Esophagus squamous epithelium (tissue), 5 donors: ENCODE measurements around the gene IGF2BP3. TPM values are rescaled to one million over a fixed set of nuclear protein-coding genes. Genes with fewer than 3 reads are reported as not detected.

Source experiments
- DNase-seq: peaks from one replicate; lab custom pipeline; 2025; lab: John Stamatoyannopoulos, UW
- H3K27ac ChIP-seq, 4 donors: fragments of 200-600 bp; sonication (generic); one replicate each; pipeline ENCODE4 v1.5.1; 2016 to 2019; ENCODE audit warnings: mild to moderate bottlenecking in 1 of 4
- H3K27me3 ChIP-seq, 4 donors: fragments of 200-600 bp; sonication (generic); 1 replicate in 3 of 4; 2 replicates in 1 of 4; pipeline versions ENCODE4 v1.5.1 to v1.6.0; 2017 to 2021; ENCODE audit warnings: antibody characterized with exemption in 1 of 4
- H3K36me3 ChIP-seq, 3 donors: fragments of 200-600 bp; sonication (generic); one replicate each; pipeline ENCODE4 v1.5.1; 2016 to 2019
- H3K4me1 ChIP-seq, 3 donors: fragments of 200-600 bp; sonication (generic); one replicate each; pipeline ENCODE4 v1.5.1; 2017 to 2019
- H3K4me3 ChIP-seq, 4 donors: fragments of 200-600 bp; sonication (generic); 1 replicate in 3 of 4; 2 replicates in 1 of 4; pipeline ENCODE4 v1.5.1; 2016 to 2019; ENCODE audit warnings: mild to moderate bottlenecking in 2 of 4, moderate library complexity in 1 of 4
- H3K9me3 ChIP-seq, 3 donors: fragments of 200-600 bp; sonication (generic); one replicate each; pipeline ENCODE4 v1.5.1; 2016 to 2019
- POLR2A ChIP-seq, 4 donors: fragments of 450-650 bp; IDR thresholded peaks; one replicate each; pipeline ENCODE4 v1.6.1; 2017; ENCODE audit warnings: antibody characterized with exemption in 4 of 4, mild to moderate bottlenecking in 4 of 4, moderate library complexity in 3 of 4
- WGBS, 2 donors: methylation state at CpG; one replicate each; pipeline ENCODE4 v1.1.5; 2018; 5-methylcytosine and 5-hydroxymethylcytosine counted together
- intact Hi-C: fragments of 100-400 bp; cut with DNase I; formaldehyde crosslinking; loops from one replicate; pipeline ENCODE4 v1.15.0; 2022
- total RNA-seq, 4 donors: library from RNA; depleted of rRNA; stranded (reverse); fragments of >200 nt; gene quantifications; one replicate each; pipeline ENCODE4 v1.1.0, GENCODE V29; 2016
- TF ChIP-seq, protein P1 (sequence below), 6 experiments: fragments of 450-650 bp in 4 of 6; fragments of 200-600 bp in 2 of 6; sonication (generic) in 2 of 6; IDR thresholded peaks; one replicate each; pipeline ENCODE4 v1.5.1; 2016 to 2019; ENCODE audit warnings: antibody characterized with exemption in 6 of 6, mild to moderate bottlenecking in 4 of 6, moderate library complexity in 4 of 6
- donor health status: DM: yes; HTN: yes; CAD: no.

IGF2BP3 gene
- total RNA-seq, 4 donors from 2014 or later = 1.3 to 9.3 (median 7.2) TPM

DNA sequence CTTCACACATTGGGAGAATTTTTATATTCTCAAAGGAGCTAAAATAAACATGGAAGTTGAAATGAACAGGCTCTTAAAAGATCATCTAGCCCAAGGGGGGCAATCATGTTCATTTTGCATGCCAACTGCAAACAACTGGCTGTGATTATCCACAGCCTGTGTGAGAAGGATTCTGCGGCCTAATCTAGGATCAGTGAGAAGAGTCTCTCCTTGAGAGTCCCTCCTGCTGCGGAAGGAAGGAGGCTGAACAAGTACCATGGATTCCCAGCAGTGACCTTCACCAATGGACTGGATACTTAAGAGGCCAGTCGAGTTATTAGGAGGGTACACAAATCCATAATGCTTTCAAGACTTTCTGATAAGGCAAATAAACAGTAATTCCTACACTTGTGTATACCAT is 76.7 kb downstream of the IGF2BP3 start:
- Histone ChIP-seq H3K36me3 (no peaks in the 10 kb centered on the region), H3K9me3 (no peaks in the 10 kb centered on the region), H3K4me1 (peaks cover 0 to 62% (median 4%) of the 10 kb centered on the region in 3 donors), H3K4me3 (no peak overlapping the region), H3K27ac (peak overlapping the region in 1 of 4 donors; percentile 49), H3K27me3 (no peaks in the 10 kb centered on the region)
- DNase-seq = no peak
- WGBS, 2 donors = 86 to 89% methylated on average over 3 of the region's 3 CpGs
- no peak for TF ChIP-seq POLR2A (IDR thresholded peaks at IDR 0.05)
- intact Hi-C loops = no loop called here

DNA sequence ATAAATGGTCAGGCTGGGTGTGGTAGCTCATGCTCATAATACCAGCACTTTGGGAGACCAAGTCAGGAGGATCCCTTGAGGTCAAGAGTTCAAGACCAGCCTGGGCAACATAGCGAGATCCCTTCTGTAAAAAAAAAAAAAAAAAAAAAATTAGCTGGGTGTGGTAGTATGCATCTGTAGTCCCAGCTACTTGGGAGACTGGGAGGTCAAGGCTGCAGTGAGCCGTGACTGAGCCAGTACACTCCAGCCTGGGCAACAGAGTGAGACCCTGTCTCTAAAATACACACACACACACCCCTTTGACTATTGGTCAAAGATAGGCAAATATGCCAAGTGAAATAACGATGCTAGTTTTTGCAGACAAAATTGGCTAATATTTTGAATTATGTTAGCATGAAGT is 80.6 kb downstream of the IGF2BP3 start:
- Histone ChIP-seq H3K27ac (no peak overlapping the region), H3K9me3 (no peaks in the 10 kb centered on the region), H3K27me3 (no peaks in the 10 kb centered on the region), H3K4me1 (peaks cover 0 to 37% (median 0%) of the 10 kb centered on the region in 3 donors), H3K36me3 (no peaks in the 10 kb centered on the region), H3K4me3 (no peak overlapping the region)
- intact Hi-C loops = no loop called here
- 87 to 90% methylated on average over 3 of the region's 3 CpGs for WGBS, 2 donors
- TF ChIP-seq, protein P1, sequence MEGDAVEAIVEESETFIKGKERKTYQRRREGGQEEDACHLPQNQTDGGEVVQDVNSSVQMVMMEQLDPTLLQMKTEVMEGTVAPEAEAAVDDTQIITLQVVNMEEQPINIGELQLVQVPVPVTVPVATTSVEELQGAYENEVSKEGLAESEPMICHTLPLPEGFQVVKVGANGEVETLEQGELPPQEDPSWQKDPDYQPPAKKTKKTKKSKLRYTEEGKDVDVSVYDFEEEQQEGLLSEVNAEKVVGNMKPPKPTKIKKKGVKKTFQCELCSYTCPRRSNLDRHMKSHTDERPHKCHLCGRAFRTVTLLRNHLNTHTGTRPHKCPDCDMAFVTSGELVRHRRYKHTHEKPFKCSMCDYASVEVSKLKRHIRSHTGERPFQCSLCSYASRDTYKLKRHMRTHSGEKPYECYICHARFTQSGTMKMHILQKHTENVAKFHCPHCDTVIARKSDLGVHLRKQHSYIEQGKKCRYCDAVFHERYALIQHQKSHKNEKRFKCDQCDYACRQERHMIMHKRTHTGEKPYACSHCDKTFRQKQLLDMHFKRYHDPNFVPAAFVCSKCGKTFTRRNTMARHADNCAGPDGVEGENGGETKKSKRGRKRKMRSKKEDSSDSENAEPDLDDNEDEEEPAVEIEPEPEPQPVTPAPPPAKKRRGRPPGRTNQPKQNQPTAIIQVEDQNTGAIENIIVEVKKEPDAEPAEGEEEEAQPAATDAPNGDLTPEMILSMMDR (IDR thresholded peaks at IDR 0.05) = no peak
- TF ChIP-seq POLR2A (IDR thresholded peaks at IDR 0.05) = no peak
- DNase-seq = no peak

DNA sequence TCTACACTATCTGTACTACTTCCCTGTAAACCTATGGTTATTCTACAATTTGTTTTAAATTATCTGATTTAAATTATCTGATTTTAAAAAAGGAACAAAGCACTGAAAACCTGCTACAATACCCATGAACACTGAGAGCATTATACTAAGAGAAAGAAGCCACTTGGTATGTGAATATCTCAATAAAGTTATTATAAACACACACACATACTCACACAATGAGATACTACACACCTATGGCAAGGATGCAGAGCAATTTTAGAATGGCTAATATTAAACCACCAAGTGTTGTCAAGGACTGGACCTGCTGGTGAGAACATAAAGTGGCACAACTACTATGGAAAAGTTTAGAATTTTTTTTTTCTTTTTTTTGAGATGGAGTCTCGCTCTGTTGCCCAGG is 82.7 kb downstream of the IGF2BP3 start:
- no peak for TF ChIP-seq POLR2A (IDR thresholded peaks at IDR 0.05)
- TF ChIP-seq, protein P1 (IDR thresholded peaks at IDR 0.05) = no peak
- Histone ChIP-seq H3K27me3 (no peaks in the 10 kb centered on the region), H3K9me3 (no peaks in the 10 kb centered on the region), H3K4me1 (peaks cover 0 to 21% (median 0%) of the 10 kb centered on the region in 3 donors), H3K36me3 (no peaks in the 10 kb centered on the region), H3K27ac (no peak overlapping the region), H3K4me3 (no peak overlapping the region)
- DNase-seq = no peak
- intact Hi-C loops = no loop called here
- WGBS, 2 donors = 100% methylated on average over 1 of the region's 1 CpG

GRCh38 chr7:23385140-23385539 is 85.2 kb downstream of the IGF2BP3 start:
- no peak for TF ChIP-seq POLR2A (IDR thresholded peaks at IDR 0.05)
- TF ChIP-seq, protein P1 (IDR thresholded peaks at IDR 0.05) = no peak
- Histone ChIP-seq H3K4me1 (peaks cover 0 to 14% (median 0%) of the 10 kb centered on the region in 3 donors), H3K36me3 (no peaks in the 10 kb centered on the region), H3K27ac (no peak overlapping the region), H3K9me3 (no peaks in the 10 kb centered on the region), H3K4me3 (no peak overlapping the region), H3K27me3 (no peaks in the 10 kb centered on the region)
- WGBS, 2 donors = 95% methylated on average over 1 of the region's 1 CpG
- no peak for DNase-seq
- intact Hi-C loops = no loop called here

DNA sequence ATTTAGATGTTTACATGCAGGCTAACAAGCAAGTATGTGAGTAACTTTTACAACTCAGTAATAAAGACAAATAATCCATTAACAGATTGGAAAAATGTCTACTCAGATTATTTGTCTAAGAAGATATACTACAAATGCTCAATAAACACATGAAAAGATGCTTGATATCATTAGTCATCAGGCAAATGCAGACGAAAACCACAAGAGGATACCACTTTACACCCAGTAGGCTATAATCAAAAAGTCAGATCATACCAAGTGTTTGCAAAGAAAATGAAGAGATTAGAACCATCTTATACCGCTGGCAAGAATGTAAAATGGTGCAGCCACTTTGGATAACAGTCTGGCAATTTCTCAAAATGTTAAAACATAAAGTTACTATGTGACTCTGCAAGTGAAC is 87.1 kb downstream of the IGF2BP3 start:
- intact Hi-C loops = no loop called here
- Histone ChIP-seq H3K27me3 (no peaks in the 10 kb centered on the region), H3K27ac (no peak overlapping the region), H3K36me3 (no peaks in the 10 kb centered on the region), H3K4me3 (no peak overlapping the region), H3K4me1 (peaks cover 0 to 15% (median 0%) of the 10 kb centered on the region in 3 donors), H3K9me3 (no peaks in the 10 kb centered on the region)
- no peak for TF ChIP-seq POLR2A (IDR thresholded peaks at IDR 0.05)
- TF ChIP-seq, protein P1 (IDR thresholded peaks at IDR 0.05) = no peak
- no peak for DNase-seq
- 62 to 78% methylated on average over 2 of the region's 2 CpGs for WGBS, 2 donors

GRCh38 chr7:23380961-23381360 is 89.3 kb downstream of the IGF2BP3 start:
- intact Hi-C loops = no loop called here
- TF ChIP-seq, protein P1 (IDR thresholded peaks at IDR 0.05) = no peak
- no peak for TF ChIP-seq POLR2A (IDR thresholded peaks at IDR 0.05)
- H3K9me3 ChIP-seq = no peaks in the 10 kb centered on the region
- no peak for DNase-seq
- peaks cover 0 to 15% (median 0%) of the 10 kb centered on the region in 3 donors for H3K4me1 ChIP-seq
- H3K27ac ChIP-seq = peak overlapping the region in 3 of 4 donors; percentile 31 to 82 (median 72)
- no peak overlapping the region for H3K4me3 ChIP-seq
- H3K27me3 ChIP-seq = no peaks in the 10 kb centered on the region
- WGBS, 2 donors = 65 to 81% methylated on average over 3 of the region's 3 CpGs
- no peaks in the 10 kb centered on the region for H3K36me3 ChIP-seq
